ENCODE data around the gene GAL3ST1. TPM values are rescaled to one million over a fixed set of nuclear protein-coding genes. Genes with fewer than 3 reads are reported as not detected.

Gene GAL3ST1
- total and polyA plus RNA-seq, 2 donors (not counting 1 experiment from before 2014, with no cell fraction given): 0.70 TPM; not detected in 1

DNA sequence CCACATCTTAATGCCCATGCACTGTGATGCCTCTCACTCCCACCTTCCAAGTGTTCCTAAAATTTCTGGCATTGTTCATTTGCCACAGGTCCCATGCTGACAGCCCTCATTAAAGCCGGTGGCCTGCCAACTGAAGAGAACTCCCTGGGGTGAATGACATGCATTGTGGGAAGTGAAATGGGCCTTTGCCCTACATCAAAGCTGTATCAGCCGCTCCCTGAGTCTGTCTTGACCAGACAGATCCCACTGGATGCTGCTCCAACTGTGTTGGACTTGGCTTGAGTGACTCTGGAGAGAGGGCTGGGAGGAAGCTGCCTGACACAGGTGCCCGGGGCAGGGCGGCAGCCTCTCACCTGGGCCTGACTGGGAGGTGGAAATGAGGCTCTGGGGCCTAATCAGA, 60.2 kb downstream of the GAL3ST1 start:
- H4K20me1 ChIP-seq (ENCODE audit: control insufficient read depth, insufficient read depth, low read length, poor library complexity, severe bottlenecking): no peaks in the 10 kb centered on the region
- no peak overlapping the region for H3K4me3 ChIP-seq (ENCODE audit: control extremely low read depth in 1 of 5, extremely low read depth in 1 of 5, insufficient read depth in 1 of 5, low read depth in 2 of 5, low read length in 4 of 5)
- POLR2A ChIA-PET: no interaction called here
- Mint-ChIP-seq H3K27me3 (peaks cover 3% of the 10 kb centered on the region), H3K9me3 (ENCODE audit: insufficient read depth) (no peaks in the 10 kb centered on the region), H3K4me1 (no peaks in the 10 kb centered on the region), H3K27ac (no peak overlapping the region), H3K4me3 (no peak overlapping the region)
- H2AFZ ChIP-seq (ENCODE audit: insufficient read depth, low read depth, low read length, poor library complexity, severe bottlenecking): no peak overlapping the region
- no peak overlapping the region for H3K27ac ChIP-seq (ENCODE audit: low read length in 2 of 2)
- no peak for DNase-seq
- no peaks in the 10 kb centered on the region for H3K4me1 ChIP-seq (ENCODE audit: control insufficient read depth in 2 of 2, insufficient read depth in 2 of 2, low read length in 2 of 2)
- no peak overlapping the region for H3K9ac ChIP-seq (ENCODE audit: low read length)
- no peaks in the 10 kb centered on the region for H3K36me3 ChIP-seq (replicated peaks in 1 of 2; ENCODE audit: control extremely low read depth in 1 of 2, control insufficient read depth in 1 of 2, extremely low read depth in 1 of 2, insufficient read depth in 2 of 2, low read length in 1 of 2)
- CTCF ChIA-PET: no interaction called here
- intact Hi-C loops (cut with micrococcal nuclease): no loop called here
- H3K9me3 ChIP-seq (ENCODE audit: control extremely low read depth in 1 of 3, control insufficient read depth in 2 of 3, insufficient read depth in 1 of 3, low read length in 2 of 3): peaks cover 0 to 11% (median 0%) of the 10 kb centered on the region in 3 donors
- TF ChIP-seq EZH2 (IDR thresholded peaks at IDR 0.05; ENCODE audit: borderline replicate concordance, insufficient read depth, low read depth, low read length, poor library complexity, severe bottlenecking): no peak
- TF ChIP-seq, protein P1, sequence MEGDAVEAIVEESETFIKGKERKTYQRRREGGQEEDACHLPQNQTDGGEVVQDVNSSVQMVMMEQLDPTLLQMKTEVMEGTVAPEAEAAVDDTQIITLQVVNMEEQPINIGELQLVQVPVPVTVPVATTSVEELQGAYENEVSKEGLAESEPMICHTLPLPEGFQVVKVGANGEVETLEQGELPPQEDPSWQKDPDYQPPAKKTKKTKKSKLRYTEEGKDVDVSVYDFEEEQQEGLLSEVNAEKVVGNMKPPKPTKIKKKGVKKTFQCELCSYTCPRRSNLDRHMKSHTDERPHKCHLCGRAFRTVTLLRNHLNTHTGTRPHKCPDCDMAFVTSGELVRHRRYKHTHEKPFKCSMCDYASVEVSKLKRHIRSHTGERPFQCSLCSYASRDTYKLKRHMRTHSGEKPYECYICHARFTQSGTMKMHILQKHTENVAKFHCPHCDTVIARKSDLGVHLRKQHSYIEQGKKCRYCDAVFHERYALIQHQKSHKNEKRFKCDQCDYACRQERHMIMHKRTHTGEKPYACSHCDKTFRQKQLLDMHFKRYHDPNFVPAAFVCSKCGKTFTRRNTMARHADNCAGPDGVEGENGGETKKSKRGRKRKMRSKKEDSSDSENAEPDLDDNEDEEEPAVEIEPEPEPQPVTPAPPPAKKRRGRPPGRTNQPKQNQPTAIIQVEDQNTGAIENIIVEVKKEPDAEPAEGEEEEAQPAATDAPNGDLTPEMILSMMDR (IDR thresholded peaks at IDR 0.05): no peak
- no peaks in the 10 kb centered on the region for H3K27me3 ChIP-seq (replicated peaks in 1 of 4; ENCODE audit: control extremely low read depth in 1 of 4, control insufficient read depth in 3 of 4, insufficient read depth in 4 of 4, low read length in 3 of 4)
- no peak overlapping the region for H3K4me2 ChIP-seq (replicated peaks; ENCODE audit: low read depth, low read length, poor library complexity, severe bottlenecking)
- no peaks in the 10 kb centered on the region for H3K79me2 ChIP-seq (ENCODE audit: control insufficient read depth, insufficient read depth, low read length)
- 81% methylated on average over 4 of the region's 4 CpGs for WGBS (ENCODE audit: insufficient coverage)
- ATAC-seq (ENCODE audit: low read depth): no peak

DNA sequence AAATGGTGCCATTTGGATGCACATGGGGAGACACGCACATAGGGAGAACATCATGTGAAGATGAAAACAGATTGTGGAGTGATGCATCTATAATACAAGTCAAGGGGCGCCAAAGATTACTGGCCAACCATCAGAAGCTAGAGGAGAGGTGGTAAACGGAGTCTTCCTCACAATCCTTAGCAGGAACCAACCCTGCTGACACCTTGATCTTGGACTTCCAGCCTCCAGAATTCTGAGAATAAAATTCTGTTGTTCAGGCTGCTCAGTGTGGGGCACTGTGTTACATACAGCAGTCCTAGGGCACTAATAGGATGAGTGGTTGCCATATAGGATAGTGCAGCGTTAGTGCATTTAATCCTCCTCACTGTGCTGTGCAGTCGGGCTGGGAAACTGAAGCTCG, 61.0 kb downstream of the GAL3ST1 start:
- Histone ChIP-seq H3K9me3 (ENCODE audit: control extremely low read depth in 1 of 3, control insufficient read depth in 2 of 3, insufficient read depth in 1 of 3, low read length in 2 of 3) (peaks cover 0 to 11% (median 0%) of the 10 kb centered on the region in 3 donors), H3K9ac (ENCODE audit: low read length) (no peak overlapping the region), H3K4me3 (ENCODE audit: control extremely low read depth in 1 of 5, extremely low read depth in 1 of 5, insufficient read depth in 1 of 5, low read depth in 2 of 5, low read length in 4 of 5) (no peak overlapping the region), H2AFZ (ENCODE audit: insufficient read depth, low read depth, low read length, poor library complexity, severe bottlenecking) (no peak overlapping the region), H3K4me1 (ENCODE audit: control insufficient read depth in 2 of 2, insufficient read depth in 2 of 2, low read length in 2 of 2) (no peaks in the 10 kb centered on the region), H3K27me3 (replicated peaks in 1 of 4; ENCODE audit: control extremely low read depth in 1 of 4, control insufficient read depth in 3 of 4, insufficient read depth in 4 of 4, low read length in 3 of 4) (no peaks in the 10 kb centered on the region), H3K36me3 (replicated peaks in 1 of 2; ENCODE audit: control extremely low read depth in 1 of 2, control insufficient read depth in 1 of 2, extremely low read depth in 1 of 2, insufficient read depth in 2 of 2, low read length in 1 of 2) (no peaks in the 10 kb centered on the region), H3K4me2 (replicated peaks; ENCODE audit: low read depth, low read length, poor library complexity, severe bottlenecking) (no peak overlapping the region), H3K79me2 (ENCODE audit: control insufficient read depth, insufficient read depth, low read length) (no peaks in the 10 kb centered on the region), H3K27ac (ENCODE audit: low read length in 2 of 2) (no peak overlapping the region), H4K20me1 (ENCODE audit: control insufficient read depth, insufficient read depth, low read length, poor library complexity, severe bottlenecking) (no peaks in the 10 kb centered on the region)
- Mint-ChIP-seq H3K4me1 (no peaks in the 10 kb centered on the region), H3K9me3 (ENCODE audit: insufficient read depth) (no peaks in the 10 kb centered on the region), H3K4me3 (no peak overlapping the region), H3K27me3 (peaks cover 3% of the 10 kb centered on the region), H3K27ac (no peak overlapping the region)
- intact Hi-C loops (cut with micrococcal nuclease): no loop called here
- ATAC-seq (ENCODE audit: low read depth): no peak
- POLR2A ChIA-PET: no interaction called here
- TF ChIP-seq, protein P1 (IDR thresholded peaks at IDR 0.05): no peak
- TF ChIP-seq EZH2 (IDR thresholded peaks at IDR 0.05; ENCODE audit: borderline replicate concordance, insufficient read depth, low read depth, low read length, poor library complexity, severe bottlenecking): no peak
- 98% methylated on average over 4 of the region's 6 CpGs for WGBS (ENCODE audit: insufficient coverage)
- DNase-seq: no peak
- CTCF ChIA-PET: no interaction called here

Data from B cell (primary cell).